COLO829 (cell line): ENCODE results near the gene TBC1D2.
"Not testable (repeated sequence)": the region's sequence is repeated elsewhere in the genome, so short reads cannot be mapped to it uniquely, and the experiment has no call there.

Experiments
- DNase-seq: peaks from one replicate; pipeline ENCODE4 v3.0.0; 2012; ENCODE audit warnings: low spot score

Gene TBC1D2

GRCh38 chr9:98191671-98192502 is 63.6 kb downstream of the TBC1D2 start:
- DNase-seq, result no peak

DNA sequence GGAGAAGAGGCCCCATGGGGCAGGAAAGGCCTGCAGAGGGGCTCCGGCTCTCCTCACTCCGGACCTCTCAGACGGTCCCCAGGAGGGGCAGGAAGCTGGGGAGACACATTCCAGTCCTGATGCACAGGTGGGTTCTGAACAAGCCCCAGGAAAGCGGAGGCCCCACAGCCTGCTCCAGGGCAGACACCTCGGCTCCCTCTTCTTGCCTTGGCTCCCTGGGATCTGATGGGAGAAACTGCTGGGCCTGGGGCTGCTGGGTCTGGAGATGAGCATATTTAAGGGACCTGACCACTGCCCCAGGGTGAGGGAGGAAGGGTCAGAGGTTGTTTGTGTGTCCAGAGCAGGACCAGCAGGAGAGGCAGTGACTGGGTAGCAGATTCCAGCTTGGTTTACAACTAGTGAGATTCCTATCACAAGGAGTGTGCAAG is 64.3 kb downstream of the TBC1D2 start:
- DNase-seq, result no peak

DNA sequence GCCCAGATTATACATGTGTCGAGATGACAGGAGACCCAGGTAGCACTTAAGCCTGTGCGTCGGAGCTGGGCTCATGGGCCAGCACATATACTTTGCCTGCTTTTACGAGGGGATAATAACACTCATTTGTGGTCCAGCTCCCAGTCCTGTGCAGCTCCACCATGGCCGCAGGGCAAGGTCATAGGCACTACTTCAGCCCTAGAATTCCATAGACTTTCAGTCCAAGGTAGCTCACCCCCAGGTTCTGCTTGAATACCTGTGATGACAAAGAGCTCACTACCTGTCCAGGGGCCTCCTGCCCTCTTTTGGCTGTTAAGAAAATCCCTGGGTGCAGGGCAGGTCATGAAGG is 64.7 kb downstream of the TBC1D2 start:
- no peak for DNase-seq

DNA sequence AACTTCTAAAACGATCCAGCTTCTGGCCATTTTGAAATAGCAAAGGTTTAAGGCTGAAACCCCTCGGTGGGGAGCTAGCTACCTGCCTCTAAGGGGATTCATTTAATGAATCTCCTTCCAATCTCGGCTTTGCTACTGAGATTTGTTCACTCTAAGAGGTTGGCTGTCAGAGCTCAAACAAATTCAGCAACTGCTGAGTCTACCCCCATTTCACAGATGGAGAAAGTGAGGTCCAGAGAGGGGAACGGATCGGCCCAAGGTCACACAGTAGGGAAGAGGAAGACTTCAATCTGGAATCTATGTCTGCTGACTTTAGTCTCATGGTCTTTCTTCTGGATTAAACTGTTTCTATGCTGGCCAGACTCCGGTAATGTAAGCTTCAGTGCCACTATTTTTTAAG is 66.0 kb downstream of the TBC1D2 start:
- no peak for DNase-seq

DNA sequence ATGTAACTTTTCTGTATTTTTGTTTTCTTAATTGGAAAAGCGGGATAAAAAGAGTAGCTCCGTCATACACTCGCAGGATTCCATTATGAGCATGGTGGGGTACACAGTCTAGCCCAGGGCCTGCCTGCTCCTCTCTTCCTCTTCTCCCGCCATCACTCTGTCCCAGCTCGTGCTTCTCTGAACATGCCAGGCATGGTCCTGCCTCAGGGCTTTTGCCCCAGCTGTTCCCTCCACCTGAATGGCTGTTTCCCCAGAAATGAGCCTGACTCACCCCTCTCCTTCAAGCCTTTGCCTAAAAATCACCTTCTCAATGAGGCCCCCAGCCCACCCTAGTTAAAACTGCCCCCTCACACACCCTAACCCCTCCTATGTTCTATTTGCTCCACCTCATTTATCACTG is 67.5 kb downstream of the TBC1D2 start:
- no peak for DNase-seq

DNA sequence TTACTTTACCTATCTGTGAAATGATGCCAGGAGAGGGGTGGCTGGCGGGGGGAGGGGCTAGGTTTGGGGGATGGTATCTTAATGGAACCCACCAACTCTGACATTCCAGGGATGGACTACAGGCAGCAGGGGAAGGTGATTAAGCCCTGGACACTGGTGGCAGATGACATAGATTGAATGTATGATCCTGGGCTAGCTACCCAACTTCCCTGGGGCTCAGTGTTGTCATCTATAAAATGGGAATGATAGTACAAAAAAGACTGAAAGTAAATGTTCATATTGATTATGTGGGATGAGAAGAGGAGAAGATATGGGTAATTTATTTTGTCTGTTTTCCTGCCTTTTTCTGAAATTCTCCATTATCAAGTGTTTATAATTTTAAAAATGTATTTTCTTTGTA is 69.2 kb downstream of the TBC1D2 start:
- no peak for DNase-seq

GRCh38 chr9:98185611-98186171 is 69.8 kb downstream of the TBC1D2 start:
- DNase-seq, result no peak

- no peak for DNase-seq
These were observed 70.4 kb downstream of the TBC1D2 start for GRCh38 chr9:98185021-98185567.

GRCh38 chr9:98184326-98184725 is 71.1 kb downstream of the TBC1D2 start:
- DNase-seq, result no peak

GRCh38 chr9:98182889-98183599 is 72.4 kb downstream of the TBC1D2 start:
- no peak for DNase-seq

DNA sequence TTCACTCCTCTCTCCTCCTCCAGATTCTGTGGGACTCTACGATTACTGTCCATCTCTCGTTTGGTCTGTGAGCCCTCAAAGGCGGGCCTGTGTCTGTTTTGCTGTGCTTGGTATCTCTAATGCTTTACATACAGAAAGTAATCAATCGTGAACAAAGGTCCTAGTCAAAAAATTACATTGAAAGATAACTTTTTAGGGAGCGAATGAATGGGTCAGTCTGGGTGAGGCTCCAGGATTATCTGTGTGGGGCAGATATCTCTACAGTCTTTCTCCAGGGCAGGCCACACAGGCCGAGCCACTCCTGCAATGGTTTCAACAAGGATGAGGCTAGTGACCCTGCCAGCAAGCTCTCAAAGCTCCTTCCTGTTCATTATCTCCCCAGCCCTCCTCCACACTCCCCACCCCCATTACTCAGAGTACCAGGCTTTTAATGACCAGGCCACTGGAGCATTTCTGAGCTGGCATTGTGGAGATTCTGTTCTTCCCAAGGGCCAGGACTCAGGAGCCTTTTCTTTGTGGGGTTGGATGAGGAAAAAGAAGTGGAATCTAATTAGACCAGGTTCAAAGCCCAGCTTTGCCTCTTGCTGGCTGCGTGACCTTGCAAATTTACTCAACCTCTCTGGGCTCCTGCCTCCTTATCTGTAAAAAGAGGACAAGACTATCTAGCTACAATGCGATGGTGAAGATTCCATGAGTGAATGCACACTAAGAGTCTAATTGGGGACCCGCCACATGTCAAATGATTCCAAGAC is 73.2 kb downstream of the TBC1D2 start:
- peak; percentile 36 for DNase-seq

DNA sequence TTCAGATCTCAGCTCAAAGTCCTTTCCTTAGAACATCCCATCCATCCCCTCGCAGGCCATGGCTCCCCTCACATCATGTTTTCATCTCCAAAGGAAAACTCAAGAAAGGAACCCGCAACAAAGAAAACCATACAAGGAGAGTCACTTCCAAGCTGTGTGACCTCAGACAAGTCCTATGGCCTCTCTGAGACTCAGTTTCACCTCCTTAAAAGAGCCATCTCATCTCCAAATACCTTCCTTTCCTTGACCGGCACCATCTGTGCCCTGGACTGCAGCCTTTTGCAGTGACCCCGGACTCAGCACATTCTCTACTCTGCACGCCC is 73.7 kb downstream of the TBC1D2 start:
- no peak for DNase-seq

- DNase-seq, result no peak
These were observed 74.5 kb downstream of the TBC1D2 start for GRCh38 chr9:98180996-98181395.

DNA sequence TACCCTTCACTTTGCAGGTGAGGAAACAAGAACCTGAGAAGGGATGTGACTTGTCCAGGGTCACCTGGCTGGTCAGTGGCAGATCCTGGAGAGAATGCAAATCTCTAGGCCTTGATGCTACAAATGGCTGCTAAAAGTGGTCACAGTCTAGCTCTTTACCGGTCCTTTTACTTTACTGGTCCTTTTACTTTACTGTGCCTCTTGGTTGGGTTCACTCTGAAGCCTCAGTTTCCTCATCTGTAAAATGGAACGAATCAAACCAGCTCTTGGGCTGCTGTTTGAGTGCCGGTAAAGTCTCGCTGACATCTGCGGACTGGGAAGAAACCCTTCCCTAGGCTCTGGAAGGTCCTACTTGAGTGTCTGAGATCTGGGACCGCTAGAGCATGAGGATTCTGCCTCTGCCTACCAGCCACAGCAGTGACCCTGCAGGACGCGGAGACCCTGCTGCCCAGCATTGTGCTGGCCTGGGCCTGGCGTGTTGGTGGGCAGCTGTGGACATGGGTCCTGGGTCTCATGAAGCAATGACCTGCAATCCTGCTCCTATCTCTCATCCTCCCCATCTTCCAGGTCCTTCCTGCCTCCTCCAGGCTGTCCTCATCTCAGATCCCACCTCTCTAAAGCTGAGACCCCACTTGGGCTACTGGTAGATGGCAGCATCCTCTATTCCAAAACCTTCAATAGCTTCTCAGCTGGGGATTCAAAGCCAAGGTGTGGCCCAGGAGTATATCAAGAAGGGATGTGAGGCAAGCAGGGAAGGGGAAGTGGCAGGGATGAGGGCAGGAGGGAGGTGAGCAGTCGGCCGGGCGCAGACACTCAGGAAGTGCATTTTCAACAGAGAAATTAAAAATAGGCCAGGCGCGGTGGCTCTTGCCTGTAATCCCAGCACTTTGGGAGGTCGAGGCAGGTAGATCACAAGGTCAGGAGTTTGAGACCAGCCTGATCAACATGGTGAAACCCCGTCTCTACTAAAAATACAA is 76.3 kb downstream of the TBC1D2 start:
- DNase-seq, result no peak

GRCh38 chr9:98176391-98177259 is 78.8 kb downstream of the TBC1D2 start:
- DNase-seq, result no peak

DNA sequence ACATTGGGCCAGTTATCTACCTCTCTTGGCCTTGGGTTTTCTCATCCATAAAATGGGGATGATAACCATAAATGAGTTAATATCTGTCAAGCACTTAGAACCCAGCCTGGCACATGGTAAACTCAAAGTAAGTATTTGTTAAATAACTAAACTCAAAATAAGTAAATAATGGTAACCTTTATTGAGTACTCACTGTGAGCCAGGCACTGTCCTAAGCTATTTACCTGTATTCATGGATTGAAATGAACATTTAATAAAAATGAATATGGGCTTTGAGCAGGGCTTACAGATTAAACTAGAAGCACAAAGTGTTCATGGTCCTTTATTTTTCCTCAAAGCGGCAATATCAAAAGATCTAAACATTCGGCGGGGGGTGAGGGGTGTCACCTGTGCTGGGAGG is 79.7 kb downstream of the TBC1D2 start:
- no peak for DNase-seq

DNA sequence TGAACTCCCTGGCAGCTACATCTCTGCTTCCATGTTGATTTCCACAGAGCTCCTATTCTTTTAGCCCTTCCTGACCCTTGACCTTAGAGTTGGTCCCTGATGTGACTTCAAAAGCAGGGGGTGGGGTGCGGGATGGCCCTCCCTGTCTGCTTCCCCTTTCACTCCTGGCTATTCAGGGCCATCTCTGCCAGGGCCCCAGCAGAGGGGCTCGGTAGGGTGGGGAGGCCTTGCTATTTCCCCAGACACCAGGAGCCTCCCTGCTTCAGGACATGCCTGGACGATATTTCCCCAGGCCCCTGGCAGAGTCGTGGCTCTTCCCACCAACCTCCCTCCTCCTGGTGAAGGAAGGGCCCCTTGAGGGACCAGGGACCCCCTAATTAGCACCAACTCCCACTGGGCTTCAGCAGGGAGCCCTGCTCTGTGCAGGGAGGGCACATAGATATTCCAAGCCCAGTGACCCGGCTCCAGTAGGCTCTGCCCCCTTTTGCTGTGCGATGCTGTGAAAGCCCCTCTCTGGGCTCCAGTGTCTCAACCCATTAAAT is 80.3 kb downstream of the TBC1D2 start:
- DNase-seq, result no peak

DNA sequence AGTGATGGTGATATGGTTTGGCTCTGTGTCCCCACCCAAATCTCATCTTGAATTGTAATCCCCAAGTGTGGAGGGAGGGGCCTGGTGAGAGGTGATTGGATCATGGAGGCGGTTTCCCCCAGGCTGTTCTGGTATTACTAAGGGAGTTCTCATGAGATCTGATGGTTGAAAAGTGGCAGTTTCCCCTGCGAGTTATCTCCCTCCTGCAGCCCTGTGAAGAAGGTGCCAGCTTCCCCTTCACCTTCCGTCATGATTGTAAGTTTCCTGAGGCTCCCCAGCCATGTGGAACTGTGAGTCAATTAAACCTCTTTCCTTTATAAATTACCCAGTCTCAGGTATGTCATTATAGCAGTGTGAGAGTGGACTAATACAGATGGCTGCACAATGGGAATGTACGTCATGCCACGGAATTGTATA is 80.9 kb downstream of the TBC1D2 start:
- not testable (repeated sequence) for DNase-seq

GRCh38 chr9:98173181-98173580 is 82.3 kb downstream of the TBC1D2 start:
- no peak for DNase-seq

DNA sequence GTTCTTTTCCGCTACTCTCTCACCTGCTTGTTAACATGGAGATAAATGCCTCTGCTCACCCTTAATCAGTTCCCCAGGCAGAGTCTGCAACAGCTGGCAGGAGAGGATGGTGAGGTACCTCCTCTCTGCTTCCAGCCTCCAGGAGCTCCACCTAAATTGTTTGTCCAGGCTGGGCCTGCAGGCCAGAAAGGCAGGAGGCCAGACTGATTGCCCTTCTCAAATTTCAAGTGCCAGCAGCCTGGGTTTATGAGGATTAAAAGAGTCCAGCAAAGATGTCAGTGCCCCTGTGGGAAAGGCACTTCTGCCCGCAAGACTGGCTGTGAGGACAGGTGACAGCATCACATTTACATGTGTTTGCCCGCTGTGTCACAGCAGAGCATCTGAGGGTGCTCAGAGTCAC is 82.8 kb downstream of the TBC1D2 start:
- no peak for DNase-seq
